ENCODE measurements around the gene LRRC2. TPM values are rescaled to one million over a fixed set of nuclear protein-coding genes. Genes with fewer than 3 reads are reported as not detected.
A peak's percentile ranks its signal among the peaks of the same experiment; 100 is the strongest.

The LRRC2 gene
- total RNA-seq: 10 to 100 TPM in 1 of 4 donors, 1 to 10 TPM in 1, under 1 TPM in 2; 0.35 to 23.9 (median 1.3) TPM

GRCh38 chr3:46566040-46566641, at the start of gene LRRC2:
Gene LRRC2, minus strand, starts transcription at chr3:46566302. Its CDS starts 14,711 bp downstream, at chr3:46551591.
- H3K9me3 ChIP-seq: no peaks in the 10 kb centered on the region
- DNase-seq: peak in 2 of 3 donors; percentile 58 to 69
- H3K27ac ChIP-seq: peak within 1 kb of the TSS; percentile 1 to 55 (median 24)
- TF ChIP-seq CTCF (IDR thresholded peaks at IDR 0.05): no peak
- no peak for TF ChIP-seq POLR2A (IDR thresholded peaks at IDR 0.05)
- peak within 1 kb of the TSS; percentile 47 to 75 (median 58) for H3K4me3 ChIP-seq
- peaks cover 0 to 6% (median 0%) of the 10 kb centered on the region in 4 donors for H3K4me1 ChIP-seq
- H3K27me3 ChIP-seq: no peaks in the 10 kb centered on the region
- H3K36me3 ChIP-seq: no peaks in the 10 kb centered on the region

- Histone ChIP-seq H3K4me1 (no peaks in the 10 kb centered on the region), H3K36me3 (no peaks in the 10 kb centered on the region), H3K9me3 (no peaks in the 10 kb centered on the region), H3K4me3 (no peak overlapping the region), H3K27me3 (no peaks in the 10 kb centered on the region), H3K27ac (no peak overlapping the region)
- no peak for TF ChIP-seq POLR2A (IDR thresholded peaks at IDR 0.05)
- no peak for TF ChIP-seq CTCF (IDR thresholded peaks at IDR 0.05)
- no peak for DNase-seq
Measured at GRCh38 chr3:46615050-46615775, 49.1 kb upstream of the LRRC2 start.

GRCh38 chr3:46614431-46614830, 48.3 kb upstream of the LRRC2 start:
- Histone ChIP-seq H3K9me3 (no peaks in the 10 kb centered on the region), H3K27ac (no peak overlapping the region), H3K4me3 (no peak overlapping the region), H3K27me3 (no peaks in the 10 kb centered on the region), H3K36me3 (no peaks in the 10 kb centered on the region), H3K4me1 (no peaks in the 10 kb centered on the region)
- DNase-seq: no peak
- TF ChIP-seq POLR2A (IDR thresholded peaks at IDR 0.05) (no peak), CTCF (IDR thresholded peaks at IDR 0.05) (no peak)

GRCh38 chr3:46613313-46614005, 47.4 kb upstream of the LRRC2 start:
- no peak for DNase-seq
- Histone ChIP-seq H3K27ac (no peak overlapping the region), H3K27me3 (no peaks in the 10 kb centered on the region), H3K36me3 (no peaks in the 10 kb centered on the region), H3K9me3 (no peaks in the 10 kb centered on the region), H3K4me1 (no peaks in the 10 kb centered on the region), H3K4me3 (no peak overlapping the region)
- TF ChIP-seq CTCF (IDR thresholded peaks at IDR 0.05) (no peak), POLR2A (IDR thresholded peaks at IDR 0.05) (no peak)

GRCh38 chr3:46612324-46612723, 46.2 kb upstream of the LRRC2 start, which contains the start of gene FAM240A:
Gene FAM240A, plus strand, starts transcription at chr3:46612525. Its CDS starts 159 bp downstream, at chr3:46612684.
- no peak for TF ChIP-seq POLR2A (IDR thresholded peaks at IDR 0.05)
- no peak for TF ChIP-seq CTCF (IDR thresholded peaks at IDR 0.05)
- H3K27ac ChIP-seq: no peak within 1 kb of the TSS
- no peak for DNase-seq

More at GRCh38 chr3:46612324-46612723, 46.2 kb upstream of the LRRC2 start, which contains the start of gene FAM240A:
- Histone ChIP-seq H3K9me3 (no peaks in the 10 kb centered on the region), H3K4me1 (no peaks in the 10 kb centered on the region), H3K27me3 (no peaks in the 10 kb centered on the region), H3K4me3 (no peak within 1 kb of the TSS), H3K36me3 (no peaks in the 10 kb centered on the region)
